CD14-positive monocyte (primary cell): ENCODE data around the gene NSD1. TPM values are rescaled to one million over a fixed set of nuclear protein-coding genes. Genes with fewer than 3 reads are reported as not detected.

Experiments used
- DNase-seq, 3 donors: peaks; one replicate each; pipeline ENCODE4 v3.0.0-alpha.2; 2011 to 2022
- H2AFZ ChIP-seq: 2 replicates; pipeline ENCODE4 v1.6.0; 2012; ENCODE audit warnings: mild to moderate bottlenecking, low read depth, low read length, inconsistent platforms; ENCODE audit not compliant: insufficient read depth, poor library complexity, severe bottlenecking
- H3K27ac ChIP-seq, 2 donors: 1 replicate in 1 of 2; 2 replicates in 1 of 2; pipeline ENCODE4 v1.5.1; 2012 to 2013; ENCODE audit warnings: low read length in 2 of 2, control low read depth in 1 of 2, inconsistent platforms in 1 of 2, low read depth in 1 of 2, mild to moderate bottlenecking in 1 of 2
- H3K27me3 ChIP-seq, 2 donors: one replicate each; pipeline versions ENCODE4 v1.6.0 to v1.6.1; 2011 to 2013; ENCODE audit warnings: low read length in 2 of 2; ENCODE audit not compliant: control insufficient read depth in 2 of 2, insufficient read depth in 2 of 2
- H3K36me3 ChIP-seq, 2 donors: replicated peaks in 1 of 2; 1 replicate in 1 of 2; 2 replicates in 1 of 2; pipeline versions ENCODE4 v1.5.1 to v1.6.1; 2012 to 2013; ENCODE audit warnings: low read length in 2 of 2, control low read depth in 1 of 2, inconsistent platforms in 1 of 2, mild to moderate bottlenecking in 1 of 2; ENCODE audit not compliant: insufficient read depth in 2 of 2, control insufficient read depth in 1 of 2
- H3K4me1 ChIP-seq, 2 donors: 1 replicate in 1 of 2; 2 replicates in 1 of 2; pipeline versions ENCODE4 v1.5.1 to v1.6.1; 2012 to 2013; ENCODE audit warnings: low read length in 2 of 2, control low read depth in 1 of 2, inconsistent platforms in 1 of 2, mild to moderate bottlenecking in 1 of 2, moderate library complexity in 1 of 2; ENCODE audit not compliant: insufficient read depth in 2 of 2, control insufficient read depth in 1 of 2
- H3K4me2 ChIP-seq: replicated peaks from 2 replicates; pipeline ENCODE3; 2012; ENCODE audit warnings: low read length, moderate library complexity, mild to moderate bottlenecking; ENCODE audit not compliant: poor library complexity, severe bottlenecking; ENCODE audit errors: extremely low read depth
- H3K4me3 ChIP-seq, 3 experiments: fragments of 200-600 bp in 1 of 3; sonication (generic) in 1 of 3; replicated peaks in 1 of 3; 1 replicate in 2 of 3; 2 replicates in 1 of 3; pipeline ENCODE4 v1.5.1; 2011 to 2013; ENCODE audit warnings: low read length in 3 of 3, mild to moderate bottlenecking in 3 of 3, control low read depth in 2 of 3, low read depth in 2 of 3, inconsistent platforms in 1 of 3, moderate library complexity in 1 of 3
- H3K79me2 ChIP-seq: 2 replicates; pipeline ENCODE4 v1.6.0; 2012; ENCODE audit warnings: mild to moderate bottlenecking, control low read depth, inconsistent platforms, low read length, moderate library complexity; ENCODE audit not compliant: insufficient read depth
- H3K9ac ChIP-seq: 2 replicates; pipeline ENCODE4 v1.6.0; 2017; ENCODE audit warnings: low read length, mild to moderate bottlenecking; ENCODE audit not compliant: insufficient read depth, poor library complexity, severe bottlenecking
- H3K9me3 ChIP-seq, 2 donors: replicated peaks in 1 of 2; 1 replicate in 1 of 2; 2 replicates in 1 of 2; pipeline versions ENCODE4 v1.5.1 to v1.6.1; 2012 to 2013; ENCODE audit warnings: low read length in 2 of 2, control low read depth in 1 of 2; ENCODE audit not compliant: control insufficient read depth in 1 of 2, insufficient read depth in 1 of 2
- H4K20me1 ChIP-seq: 2 replicates; pipeline ENCODE4 v1.6.0; 2012; ENCODE audit warnings: mild to moderate bottlenecking, low read length, control low read depth, moderate library complexity; ENCODE audit not compliant: insufficient read depth
- H3K27ac Mint-ChIP-seq, 7 donors: one replicate each; pipeline ENCODE4 v1.8.0; 2020; ENCODE audit warnings: mild to moderate bottlenecking in 7 of 7, mixed read lengths in 7 of 7, moderate library complexity in 6 of 7, inconsistent platforms in 2 of 7
- H3K27me3 Mint-ChIP-seq, 3 donors: one replicate each; pipeline ENCODE4 v1.8.0; 2021 to 2022; ENCODE audit warnings: low read depth in 3 of 3, mild to moderate bottlenecking in 3 of 3, mixed read lengths in 3 of 3, moderate library complexity in 3 of 3, inconsistent platforms in 1 of 3
- H3K36me3 Mint-ChIP-seq, 2 donors: one replicate each; pipeline ENCODE4 v1.8.0; 2020; ENCODE audit warnings: mixed read lengths in 2 of 2, inconsistent platforms in 1 of 2, mild to moderate bottlenecking in 1 of 2
- H3K4me1 Mint-ChIP-seq: one replicate; pipeline ENCODE4 v1.8.0; 2020; ENCODE audit warnings: mild to moderate bottlenecking, mixed read lengths
- H3K4me3 Mint-ChIP-seq, 2 donors: one replicate each; pipeline ENCODE4 v1.8.0; 2020; ENCODE audit warnings: mild to moderate bottlenecking in 2 of 2, mixed read lengths in 2 of 2, moderate library complexity in 1 of 2
- H3K9me3 Mint-ChIP-seq, 7 donors: one replicate each; pipeline ENCODE4 v1.8.0; 2020 to 2022; ENCODE audit warnings: mixed read lengths in 7 of 7, mild to moderate bottlenecking in 6 of 7, moderate library complexity in 6 of 7, inconsistent platforms in 2 of 7
- CTCF ChIP-seq: fragments of 200-600 bp; IDR thresholded peaks from one replicate; pipeline ENCODE4 v1.8.0; 2022; ENCODE audit warnings: antibody characterized with exemption, mild to moderate bottlenecking
- WGBS: methylation state at CpG from one replicate; pipeline ENCODE4 v1.1.5; 2013; ENCODE audit warnings: missing lambda C conversion rate; ENCODE audit not compliant: insufficient coverage; 5-methylcytosine and 5-hydroxymethylcytosine counted together
- intact Hi-C, 2 donors: fragments of 100-400 bp; cut with micrococcal nuclease; formaldehyde crosslinking; loops; one replicate each; pipeline versions ENCODE4 v1.15.0 to v1.15.1; 2023
- polyA plus RNA-seq, 3 donors: library from polyadenylated mRNA; depleted of rRNA in 1 of 3; unstranded in 2 of 3; stranded (reverse) in 1 of 3; fragments of 300-500 nt in 2 of 3; fragments of >200 nt in 1 of 3; fragmentation: Illumina TruSeq in 2 of 3; gene quantifications; 1 replicate in 2 of 3; 2 replicates in 1 of 3; pipeline ENCODE4 v1.2.3, GENCODE V29; 2012 to 2021

The NSD1 gene
- polyA plus RNA-seq, 3 donors = 12.6 to 31.9 (median 19.0) TPM

GRCh38 chr5:177154003-177154643 lies 20.6 kb downstream of the NSD1 start:
- Mint-ChIP-seq H3K27me3 (no peaks in the 10 kb centered on the region), H3K4me1 (peaks cover 8% of the 10 kb centered on the region), H3K27ac (peak overlapping the region in 4 of 7 donors; percentile 4 to 72 (median 38)), H3K36me3 (peaks cover 26 to 48% of the 10 kb centered on the region in 2 donors), H3K9me3 (peaks cover 0 to 1% (median 0%) of the 10 kb centered on the region in 7 donors), H3K4me3 (no peak overlapping the region)
- H3K9me3 ChIP-seq = no peaks in the 10 kb centered on the region
- no peak for TF ChIP-seq CTCF
- H3K79me2 ChIP-seq = peaks cover 98% of the 10 kb centered on the region
- no peak overlapping the region for H3K27ac ChIP-seq
- no peak overlapping the region for H3K4me3 ChIP-seq
- H3K4me2 ChIP-seq = no peak overlapping the region
- H2AFZ ChIP-seq = no peak overlapping the region
- no peaks in the 10 kb centered on the region for H3K27me3 ChIP-seq
- H3K4me1 ChIP-seq = no peaks in the 10 kb centered on the region
- H3K9ac ChIP-seq = no peak overlapping the region
- intact Hi-C loops = no loop called here
- peaks cover 98% of the 10 kb centered on the region for H4K20me1 ChIP-seq
- H3K36me3 ChIP-seq = peaks cover 22 to 55% of the 10 kb centered on the region in 2 donors
- DNase-seq = no peak
- WGBS = 100% methylated on average over 1 of the region's 6 CpGs

- H4K20me1 ChIP-seq = peaks cover 97% of the 10 kb centered on the region
- H3K9me3 ChIP-seq = no peaks in the 10 kb centered on the region
- TF ChIP-seq CTCF = no peak
- H3K9ac ChIP-seq = no peak overlapping the region
- H3K4me1 ChIP-seq = no peaks in the 10 kb centered on the region
- no peak overlapping the region for H3K4me3 Mint-ChIP-seq
- DNase-seq = no peak
- peaks cover 0 to 1% (median 0%) of the 10 kb centered on the region in 3 donors for H3K27me3 Mint-ChIP-seq
- H3K36me3 Mint-ChIP-seq = peaks cover 44 to 63% of the 10 kb centered on the region in 2 donors
- no peak overlapping the region for H3K4me3 ChIP-seq
- H3K27ac ChIP-seq = no peak overlapping the region
- peak overlapping the region in 2 of 7 donors; percentile 16 to 50 for H3K27ac Mint-ChIP-seq
- H3K4me1 Mint-ChIP-seq = peaks cover 8% of the 10 kb centered on the region
- H3K36me3 ChIP-seq = peaks cover 29 to 75% of the 10 kb centered on the region in 2 donors
- no peak overlapping the region for H3K4me2 ChIP-seq
- intact Hi-C loops = no loop called here
- H3K27me3 ChIP-seq = no peaks in the 10 kb centered on the region
- H3K79me2 ChIP-seq = peaks cover 99% of the 10 kb centered on the region
- H2AFZ ChIP-seq = no peak overlapping the region
- H3K9me3 Mint-ChIP-seq = no peaks in the 10 kb centered on the region
- WGBS = 98% methylated on average over 5 of the region's 6 CpGs
Measured at GRCh38 chr5:177162379-177162778, 28.8 kb downstream of the NSD1 start.
